ENCODE data around the gene EXOC3. TPM values are rescaled to one million over a fixed set of nuclear protein-coding genes. Genes with fewer than 3 reads are reported as not detected.

EXOC3 gene
- total RNA-seq, 1 donor from 2014 or later = 37.3 TPM

DNA sequence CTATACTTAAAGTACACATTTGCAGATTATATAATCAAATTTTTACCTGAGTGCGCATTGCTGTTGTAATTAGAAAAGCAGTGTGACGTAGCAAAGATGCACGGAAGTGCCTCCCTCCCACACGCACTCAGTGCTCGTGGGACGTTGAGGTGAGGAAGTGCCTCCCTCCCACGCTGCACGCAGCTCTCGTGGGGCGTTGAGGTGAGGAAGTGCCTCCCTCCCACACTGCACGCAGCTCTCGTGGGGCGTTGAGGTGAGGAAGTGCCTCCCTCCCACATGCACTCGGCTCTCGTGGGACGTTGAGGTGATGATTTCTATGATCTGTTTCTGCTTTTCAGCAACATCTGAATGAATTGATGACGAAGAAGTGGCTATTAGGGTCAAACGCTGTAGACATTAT, 21.0 kb downstream of the EXOC3 start:
- no peak for DNase-seq (ENCODE audit: low read depth)
- TF ChIP-seq, protein P1, sequence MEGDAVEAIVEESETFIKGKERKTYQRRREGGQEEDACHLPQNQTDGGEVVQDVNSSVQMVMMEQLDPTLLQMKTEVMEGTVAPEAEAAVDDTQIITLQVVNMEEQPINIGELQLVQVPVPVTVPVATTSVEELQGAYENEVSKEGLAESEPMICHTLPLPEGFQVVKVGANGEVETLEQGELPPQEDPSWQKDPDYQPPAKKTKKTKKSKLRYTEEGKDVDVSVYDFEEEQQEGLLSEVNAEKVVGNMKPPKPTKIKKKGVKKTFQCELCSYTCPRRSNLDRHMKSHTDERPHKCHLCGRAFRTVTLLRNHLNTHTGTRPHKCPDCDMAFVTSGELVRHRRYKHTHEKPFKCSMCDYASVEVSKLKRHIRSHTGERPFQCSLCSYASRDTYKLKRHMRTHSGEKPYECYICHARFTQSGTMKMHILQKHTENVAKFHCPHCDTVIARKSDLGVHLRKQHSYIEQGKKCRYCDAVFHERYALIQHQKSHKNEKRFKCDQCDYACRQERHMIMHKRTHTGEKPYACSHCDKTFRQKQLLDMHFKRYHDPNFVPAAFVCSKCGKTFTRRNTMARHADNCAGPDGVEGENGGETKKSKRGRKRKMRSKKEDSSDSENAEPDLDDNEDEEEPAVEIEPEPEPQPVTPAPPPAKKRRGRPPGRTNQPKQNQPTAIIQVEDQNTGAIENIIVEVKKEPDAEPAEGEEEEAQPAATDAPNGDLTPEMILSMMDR (IDR thresholded peaks at IDR 0.05; ENCODE audit: insufficient read depth, low read length, poor library complexity, severe bottlenecking) = no peak
- H3K4me3 ChIP-seq (ENCODE audit: low read depth, low read length) = no peak overlapping the region
- H3K27me3 ChIP-seq (ENCODE audit: control insufficient read depth, insufficient read depth, low read length) = no peaks in the 10 kb centered on the region
- H3K36me3 ChIP-seq (ENCODE audit: control insufficient read depth, insufficient read depth, low read length) = no peaks in the 10 kb centered on the region

DNA sequence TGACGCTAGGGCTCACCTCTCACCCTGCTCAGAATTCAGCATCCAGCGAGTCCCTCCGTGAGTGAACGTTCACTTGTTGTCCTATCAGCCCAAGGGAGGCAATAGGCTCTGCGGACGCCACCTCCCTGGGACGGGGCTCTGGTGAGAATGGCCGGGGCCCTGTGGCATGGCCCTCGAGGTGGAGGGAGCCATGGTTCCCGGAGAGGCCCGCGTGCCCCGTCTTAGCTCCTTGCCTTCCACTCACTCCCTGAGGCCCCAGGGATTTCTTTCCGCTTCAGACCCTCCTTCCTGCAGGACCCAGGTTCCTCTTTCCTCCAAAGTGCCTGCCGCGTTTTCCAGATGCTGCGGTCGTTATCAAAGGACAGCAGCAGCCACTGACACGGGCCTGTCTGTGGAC, 21.5 kb downstream of the EXOC3 start:
- TF ChIP-seq, protein P1 (IDR thresholded peaks at IDR 0.05; ENCODE audit: insufficient read depth, low read length, poor library complexity, severe bottlenecking) = no peak
- H3K36me3 ChIP-seq (ENCODE audit: control insufficient read depth, insufficient read depth, low read length) = no peaks in the 10 kb centered on the region
- DNase-seq (ENCODE audit: low read depth) = no peak
- no peaks in the 10 kb centered on the region for H3K27me3 ChIP-seq (ENCODE audit: control insufficient read depth, insufficient read depth, low read length)
- no peak overlapping the region for H3K4me3 ChIP-seq (ENCODE audit: low read depth, low read length)

DNA sequence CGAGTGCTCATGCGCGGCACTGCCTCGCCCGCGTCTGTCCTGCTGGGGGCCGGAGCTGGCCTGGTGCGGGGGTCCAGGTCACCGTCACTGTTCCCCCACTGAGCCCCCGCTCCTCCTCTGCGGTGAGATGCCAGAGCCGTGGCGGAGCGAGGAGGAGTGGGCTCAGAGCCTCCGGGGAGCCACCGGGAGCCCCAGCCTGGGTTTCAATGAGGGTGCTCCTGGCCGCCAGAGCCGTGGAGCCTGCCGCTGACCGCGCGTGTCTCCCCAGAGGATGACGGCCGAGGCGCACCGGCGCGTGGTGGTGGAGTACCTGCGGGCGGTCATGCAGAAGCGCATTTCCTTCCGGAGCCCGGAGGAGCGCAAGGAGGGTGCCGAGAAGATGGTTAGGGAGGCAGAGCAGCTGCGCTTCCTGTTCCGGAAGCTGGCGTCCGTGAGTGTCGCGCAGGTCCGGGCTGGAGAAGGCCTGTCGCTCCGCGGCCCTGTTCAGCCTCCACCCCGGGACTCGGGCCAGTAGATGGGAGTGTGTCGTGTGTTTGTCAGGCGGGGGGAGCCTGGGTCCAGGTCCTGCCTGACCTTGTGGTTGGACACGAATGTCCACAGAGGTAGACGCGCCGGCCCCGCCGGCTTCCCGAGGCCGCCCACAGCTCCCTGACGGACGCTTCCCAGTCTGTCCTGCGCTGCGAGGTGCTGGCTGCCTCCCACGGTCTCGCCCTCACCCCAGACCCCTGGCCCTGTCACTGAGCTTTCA, 22.0 kb downstream of the EXOC3 start:
- H3K4me3 ChIP-seq (ENCODE audit: low read depth, low read length) = no peak overlapping the region
- TF ChIP-seq, protein P1 (IDR thresholded peaks at IDR 0.05; ENCODE audit: insufficient read depth, low read length, poor library complexity, severe bottlenecking) = no peak
- no peaks in the 10 kb centered on the region for H3K27me3 ChIP-seq (ENCODE audit: control insufficient read depth, insufficient read depth, low read length)
- no peak for DNase-seq (ENCODE audit: low read depth)
- H3K36me3 ChIP-seq (ENCODE audit: control insufficient read depth, insufficient read depth, low read length) = no peaks in the 10 kb centered on the region

DNA sequence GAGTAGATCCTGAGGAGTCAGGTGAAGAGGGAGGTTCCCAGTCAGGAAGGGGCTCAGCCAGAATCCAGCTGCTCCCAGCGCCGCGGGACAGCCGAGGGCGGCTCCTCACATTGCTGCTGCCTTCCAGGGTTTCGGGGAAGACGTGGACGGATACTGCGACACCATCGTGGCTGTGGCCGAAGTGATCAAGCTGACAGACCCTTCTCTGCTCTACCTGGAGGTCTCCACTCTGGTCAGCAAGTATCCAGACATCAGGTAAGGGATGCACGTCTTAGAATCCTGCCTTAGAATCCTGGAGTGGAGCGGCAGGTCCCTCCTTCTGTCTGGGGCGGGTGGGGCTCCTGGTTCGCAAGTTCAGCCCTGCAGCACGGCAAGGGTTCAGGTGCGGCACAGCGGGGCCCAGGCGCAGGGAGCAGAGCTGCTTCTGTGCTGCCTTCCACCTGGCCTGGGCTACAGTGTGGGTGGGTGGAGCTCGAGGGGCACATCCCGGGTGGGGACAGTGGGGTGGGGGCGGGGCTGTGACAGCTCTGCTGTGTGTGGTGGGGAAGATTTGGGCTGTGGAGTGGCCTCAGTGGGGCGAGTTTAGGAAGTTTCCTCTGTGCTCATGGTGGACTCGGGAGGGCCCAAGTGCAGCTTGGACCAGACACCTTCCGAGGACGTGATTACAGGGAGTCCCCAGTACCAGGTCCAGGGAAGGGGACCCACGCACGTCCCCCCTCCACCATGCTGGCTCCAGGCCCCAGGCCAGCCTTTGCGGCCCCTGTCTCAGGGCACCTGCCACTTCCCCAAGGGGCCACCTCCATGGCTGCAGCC, 22.8 kb downstream of the EXOC3 start:
- DNase-seq (ENCODE audit: low read depth) = no peak
- TF ChIP-seq, protein P1 (IDR thresholded peaks at IDR 0.05; ENCODE audit: insufficient read depth, low read length, poor library complexity, severe bottlenecking) = no peak
- H3K27me3 ChIP-seq (ENCODE audit: control insufficient read depth, insufficient read depth, low read length) = no peaks in the 10 kb centered on the region
- peaks cover 1% of the 10 kb centered on the region for H3K36me3 ChIP-seq (ENCODE audit: control insufficient read depth, insufficient read depth, low read length)
- no peak overlapping the region for H3K4me3 ChIP-seq (ENCODE audit: low read depth, low read length)

DNA sequence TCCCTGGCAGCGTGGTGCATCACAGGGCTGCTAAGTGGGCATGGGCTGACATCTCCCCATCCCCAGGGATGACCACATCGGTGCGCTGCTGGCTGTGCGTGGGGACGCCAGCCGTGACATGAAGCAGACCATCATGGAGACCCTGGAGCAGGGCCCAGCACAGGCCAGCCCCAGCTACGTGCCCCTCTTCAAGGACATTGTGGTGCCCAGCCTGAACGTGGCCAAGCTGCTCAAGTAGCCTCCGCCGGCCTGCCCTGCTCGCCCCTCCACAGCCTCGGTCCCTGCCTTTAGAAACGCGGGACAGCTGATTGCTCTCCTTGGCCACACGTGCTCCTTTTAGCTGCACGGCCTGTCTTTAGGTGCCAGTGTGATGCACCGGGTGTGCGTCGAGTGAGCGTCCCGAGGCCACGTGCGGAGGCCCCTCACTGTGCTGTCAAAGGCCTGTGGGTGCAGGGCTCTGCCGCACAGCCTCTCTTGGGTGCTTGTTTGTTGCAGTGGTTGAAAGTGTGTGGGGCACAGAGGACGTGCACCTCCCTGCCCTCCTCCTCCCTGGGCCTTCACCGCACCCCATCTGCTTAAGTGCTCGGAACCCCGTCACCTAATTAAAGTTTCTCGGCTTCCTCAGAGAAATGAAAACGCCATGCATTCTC, 23.8 kb downstream of the EXOC3 start:
- DNase-seq (ENCODE audit: low read depth) = no peak
- Histone ChIP-seq H3K36me3 (ENCODE audit: control insufficient read depth, insufficient read depth, low read length) (peaks cover 1% of the 10 kb centered on the region), H3K4me3 (ENCODE audit: low read depth, low read length) (no peak overlapping the region), H3K27me3 (ENCODE audit: control insufficient read depth, insufficient read depth, low read length) (no peaks in the 10 kb centered on the region)
- TF ChIP-seq, protein P1 (IDR thresholded peaks at IDR 0.05; ENCODE audit: insufficient read depth, low read length, poor library complexity, severe bottlenecking) = no peak
